H9 (cell line): ENCODE data around the gene TMUB2. TPM values are rescaled to one million over a fixed set of nuclear protein-coding genes. Genes with fewer than 3 reads are reported as not detected.

Experiments
- DNase-seq: peaks from one replicate; pipeline ENCODE4 v3.0.0-alpha.2; 2017
- H2AFZ ChIP-seq: one replicate; pipeline ENCODE4 v1.6.1; 2013; ENCODE audit warnings: mild to moderate bottlenecking, low read length, control low read depth, moderate library complexity
- H2AK5ac ChIP-seq: 2 replicates; pipeline ENCODE4 v1.6.1; 2013; ENCODE audit warnings: low read length, control low read depth, mixed read lengths; ENCODE audit not compliant: insufficient read length
- H2BK120ac ChIP-seq: one replicate; pipeline ENCODE4 v1.6.1; 2013; ENCODE audit warnings: low read depth, mild to moderate bottlenecking, low read length, control low read depth, inconsistent platforms; ENCODE audit not compliant: poor library complexity, severe bottlenecking
- H2BK12ac ChIP-seq: 2 replicates; pipeline ENCODE4 v1.6.1; 2013; ENCODE audit warnings: low read length, control low read depth, mixed read lengths, low read depth; ENCODE audit not compliant: insufficient read length
- H2BK15ac ChIP-seq: 2 replicates; pipeline ENCODE4 v1.6.1; 2013; ENCODE audit warnings: low read depth, low read length, control low read depth
- H2BK20ac ChIP-seq: one replicate; pipeline ENCODE4 v1.6.1; 2013; ENCODE audit warnings: low read depth, mild to moderate bottlenecking, low read length, control low read depth, inconsistent platforms; ENCODE audit not compliant: poor library complexity, severe bottlenecking
- H2BK5ac ChIP-seq: 2 replicates; pipeline ENCODE4 v1.6.1; 2013; ENCODE audit warnings: low read length, control low read depth, mixed read lengths; ENCODE audit not compliant: insufficient read length
- H3K14ac ChIP-seq: 2 replicates; pipeline ENCODE4 v1.6.1; 2013; ENCODE audit warnings: low read length, control low read depth; ENCODE audit not compliant: insufficient read depth
- H3K18ac ChIP-seq: 2 replicates; pipeline ENCODE4 v1.6.1; 2013; ENCODE audit warnings: low read depth, mild to moderate bottlenecking, mixed read lengths, low read length, control low read depth; ENCODE audit not compliant: insufficient read length
- H3K23ac ChIP-seq: 2 replicates; pipeline ENCODE4 v1.6.1; 2013; ENCODE audit warnings: low read length, control low read depth, mixed read lengths, low read depth; ENCODE audit not compliant: insufficient read length
- H3K23me2 ChIP-seq: 2 replicates; pipeline ENCODE4 v1.6.1; 2013; ENCODE audit warnings: low read depth, mild to moderate bottlenecking, mixed read lengths, low read length, control low read depth; ENCODE audit not compliant: insufficient read length, poor library complexity, severe bottlenecking
- H3K27ac ChIP-seq: 2 replicates; pipeline ENCODE4 v1.5.1; 2013; ENCODE audit warnings: low read length, control low read depth, mixed read lengths, low read depth; ENCODE audit not compliant: insufficient read length
- H3K27me3 ChIP-seq: 2 replicates; pipeline ENCODE4 v1.6.1; 2013; ENCODE audit warnings: low read length, control low read depth, inconsistent platforms; ENCODE audit not compliant: insufficient read depth
- H3K4ac ChIP-seq: 2 replicates; pipeline ENCODE4 v1.6.1; 2013; ENCODE audit warnings: low read depth, mild to moderate bottlenecking, control low read depth, inconsistent platforms, low read length, moderate library complexity
- H3K4me1 ChIP-seq: 2 replicates; pipeline ENCODE4 v1.6.1; 2013; ENCODE audit warnings: low read length, control low read depth, inconsistent platforms; ENCODE audit not compliant: insufficient read depth
- H3K4me2 ChIP-seq: 2 replicates; pipeline ENCODE4 v1.6.1; 2013; ENCODE audit warnings: low read length, control low read depth, mixed read lengths; ENCODE audit not compliant: insufficient read length, insufficient read depth
- H3K56ac ChIP-seq: 2 replicates; pipeline ENCODE4 v1.6.1; 2013; ENCODE audit warnings: low read depth, mild to moderate bottlenecking, mixed read lengths, low read length, control low read depth; ENCODE audit not compliant: insufficient read length
- H3K79me1 ChIP-seq: 2 replicates; pipeline ENCODE4 v1.6.1; 2013; ENCODE audit warnings: low read depth, mild to moderate bottlenecking, moderate library complexity, low read length, control low read depth, inconsistent platforms; ENCODE audit not compliant: insufficient read depth, poor library complexity, severe bottlenecking
- H3K79me2 ChIP-seq: 2 replicates; pipeline ENCODE4 v1.6.1; 2013; ENCODE audit warnings: low read length, control low read depth, inconsistent platforms; ENCODE audit not compliant: insufficient read depth
- H3K9ac ChIP-seq: 2 replicates; pipeline ENCODE4 v1.6.1; 2013; ENCODE audit warnings: low read length, control low read depth, mixed read lengths; ENCODE audit not compliant: insufficient read length; ENCODE audit errors: extremely low read depth
- H3K9me3 ChIP-seq: one replicate; pipeline ENCODE4 v1.6.1; 2013; ENCODE audit warnings: low read depth, low read length, inconsistent platforms; ENCODE audit not compliant: control insufficient read depth
- H3T11ph ChIP-seq: one replicate; pipeline ENCODE4 v1.6.1; 2013; ENCODE audit warnings: mild to moderate bottlenecking, low read length, control low read depth, inconsistent platforms
- H4K20me1 ChIP-seq: one replicate; pipeline ENCODE4 v1.6.1; 2013; ENCODE audit not compliant: control insufficient read depth, insufficient read length, insufficient read depth
- H4K5ac ChIP-seq: 2 replicates; pipeline ENCODE4 v1.6.1; 2013; ENCODE audit warnings: low read depth, mild to moderate bottlenecking, mixed read lengths, low read length, control low read depth; ENCODE audit not compliant: insufficient read length
- H4K8ac ChIP-seq: replicated peaks from 2 replicates; pipeline ENCODE4 v1.6.1; 2013; ENCODE audit warnings: low read length, control low read depth, mixed read lengths, low read depth; ENCODE audit not compliant: insufficient read length
- H4K91ac ChIP-seq: 2 replicates; pipeline ENCODE4 v1.6.1; 2013; ENCODE audit warnings: low read depth, mild to moderate bottlenecking, moderate library complexity, mixed read lengths, low read length, control low read depth; ENCODE audit not compliant: insufficient read length
- H3K27ac Mint-ChIP-seq, 3 experiments: 2 replicates in 2 of 3; 3 replicates in 1 of 3; pipeline ENCODE4 v1.8.0; 2020 to 2021; ENCODE audit warnings: mixed read lengths in 3 of 3, mild to moderate bottlenecking in 1 of 3, moderate library complexity in 1 of 3
- H3K27me3 Mint-ChIP-seq: 2 replicates; pipeline ENCODE4 v1.8.0; 2021; ENCODE audit warnings: low read depth, mild to moderate bottlenecking, moderate library complexity, mixed read lengths
- H3K36me3 Mint-ChIP-seq, 3 experiments: 2 replicates in 2 of 3; 3 replicates in 1 of 3; pipeline ENCODE4 v1.8.0; 2020 to 2021; ENCODE audit warnings: low read depth in 3 of 3, mixed read lengths in 3 of 3; ENCODE audit not compliant: insufficient read depth in 1 of 3
- H3K4me1 Mint-ChIP-seq, 2 experiments: 2 replicates each; pipeline ENCODE4 v1.8.0; 2020; ENCODE audit warnings: mixed read lengths in 2 of 2
- H3K4me3 Mint-ChIP-seq, 2 experiments: 2 replicates in 1 of 2; 3 replicates in 1 of 2; pipeline ENCODE4 v1.8.0; 2020 to 2021; ENCODE audit warnings: mild to moderate bottlenecking in 2 of 2, mixed read lengths in 2 of 2, moderate library complexity in 1 of 2
- H3K9me3 Mint-ChIP-seq, 2 experiments: 2 replicates in 1 of 2; 3 replicates in 1 of 2; pipeline ENCODE4 v1.8.0; 2020; ENCODE audit warnings: mild to moderate bottlenecking in 2 of 2, mixed read lengths in 2 of 2, moderate library complexity in 1 of 2
- CTCF ChIP-seq: fragments of 200-600 bp; sonication (generic); conservative IDR thresholded peaks from 3 replicates; pipeline ENCODE4 v1.8.0; 2021; ENCODE audit warnings: antibody characterized with exemption, mild to moderate bottlenecking
- WGBS: extraction: QIAGEN DNeasy Blood & Tissue Kit; methylation state at CpG from one replicate; pipeline ENCODE4 v1.1.7; 2013; ENCODE audit warnings: missing lambda C conversion rate, low lambda C conversion rate, mixed read lengths; ENCODE audit not compliant: insufficient read length; ENCODE audit errors: extremely low coverage; 5-methylcytosine and 5-hydroxymethylcytosine counted together
- total RNA-seq: library from RNA; stranded (reverse); gene quantifications from 2 replicates; pipeline ENCODE4 v1.2.1, GENCODE V29; 2021

The TMUB2 gene
- total RNA-seq, 1 experiment from 2014 or later: 22.9 TPM

DNA sequence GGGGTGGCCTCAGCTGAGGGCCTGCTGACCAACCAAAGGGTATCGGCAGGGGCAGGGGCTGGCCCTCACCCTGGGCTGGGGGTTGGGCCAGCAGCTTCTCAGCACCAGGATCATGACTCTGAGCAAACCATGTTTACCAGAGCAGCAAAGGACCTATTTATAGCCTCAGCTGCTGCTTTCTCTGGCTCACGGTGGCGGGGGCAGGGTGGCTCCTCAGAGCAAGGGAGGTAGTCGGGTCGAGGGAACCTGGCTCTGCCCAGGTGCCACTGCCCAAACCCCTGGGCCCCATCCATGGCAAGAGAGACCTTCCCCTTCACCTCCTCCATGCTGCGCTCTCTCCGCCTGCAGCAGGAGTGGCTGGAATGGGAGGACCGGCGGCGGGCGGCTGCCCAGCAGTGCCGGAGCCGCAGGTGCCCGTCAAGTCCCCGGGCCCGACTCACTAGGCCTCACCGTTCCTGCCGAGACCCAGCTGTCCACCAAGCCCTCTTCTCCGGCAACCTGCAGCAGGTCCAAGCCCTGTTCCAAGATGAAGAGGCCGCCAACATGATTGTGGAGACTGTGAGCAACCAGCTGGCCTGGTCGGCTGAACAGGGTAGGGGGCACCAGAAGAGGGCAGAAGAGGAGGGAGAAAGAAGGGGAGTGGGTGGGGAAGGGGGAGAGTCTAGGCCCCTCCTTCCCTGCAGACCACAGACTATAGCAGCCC, 16.1 kb upstream of the TMUB2 start, which contains the start of gene ASB16:
TSS of gene ASB16 (plus strand) at position 206 of the 703 bp plus-strand sequence. CDS start at position 292, 86 bp downstream.
- Histone ChIP-seq H4K5ac (no peak within 1 kb of the TSS), H3T11ph (no peak within 1 kb of the TSS), H4K20me1 (peaks cover 3% of the 10 kb centered on the region), H2BK5ac (no peak within 1 kb of the TSS), H3K79me1 (no peaks in the 10 kb centered on the region), H3K18ac (no peak within 1 kb of the TSS), H3K4me2 (no peak within 1 kb of the TSS), H3K56ac (no peak within 1 kb of the TSS), H3K27me3 (no peaks in the 10 kb centered on the region), H4K8ac (no peak within 1 kb of the TSS), H3K27ac (no peak within 1 kb of the TSS), H4K91ac (no peak within 1 kb of the TSS), H3K79me2 (no peaks in the 10 kb centered on the region), H3K9me3 (no peaks in the 10 kb centered on the region), H3K23ac (no peak within 1 kb of the TSS), H3K4me1 (no peaks in the 10 kb centered on the region; the same call in 1 of the 2 replicates), H2AK5ac (no peak within 1 kb of the TSS), H2AFZ (no peak within 1 kb of the TSS), H3K14ac (no peak within 1 kb of the TSS; the same call in 1 of the 2 replicates), H2BK12ac (no peak within 1 kb of the TSS), H2BK20ac (no peak within 1 kb of the TSS), H2BK15ac (no peak within 1 kb of the TSS), H3K4ac (no peak within 1 kb of the TSS), H2BK120ac (no peak within 1 kb of the TSS), H3K23me2 (no peaks in the 10 kb centered on the region), H3K9ac (no peak within 1 kb of the TSS)
- H3K36me3 Mint-ChIP-seq: peaks cover 4 to 8% (median 6%) of the 10 kb centered on the region in 3 experiments
- WGBS: no CpG with 5 or more reads among the region's 21 CpGs
- no peak within 1 kb of the TSS; a peak in 1 of 5 replicates for H3K4me3 Mint-ChIP-seq
- peak within 1 kb of the TSS in 1 of 3 experiments; percentile 58; a peak in 1 of 7 replicates for H3K27ac Mint-ChIP-seq
- no peaks in the 10 kb centered on the region for H3K9me3 Mint-ChIP-seq
- TF ChIP-seq CTCF: peak; percentile 32; the same call in 2 of the 3 replicates
- peaks cover 17 to 31% of the 10 kb centered on the region in 2 experiments for H3K4me1 Mint-ChIP-seq
- H3K27me3 Mint-ChIP-seq: peaks cover 2% of the 10 kb centered on the region; the same call in 1 of the 2 replicates
- DNase-seq: peak; percentile 72
